UCSD-AML1 (cell line): ENCODE data around the gene BZW2.
"Not testable (repeated sequence)": the region's sequence is repeated elsewhere in the genome, so short reads cannot be mapped to it uniquely, and the experiment has no call there.

Source experiments
- DNase-seq: peaks from one replicate; lab custom pipeline; 2025; ENCODE audit not compliant: unreplicated experiment; lab: John Stamatoyannopoulos, UW

Gene BZW2

DNA sequence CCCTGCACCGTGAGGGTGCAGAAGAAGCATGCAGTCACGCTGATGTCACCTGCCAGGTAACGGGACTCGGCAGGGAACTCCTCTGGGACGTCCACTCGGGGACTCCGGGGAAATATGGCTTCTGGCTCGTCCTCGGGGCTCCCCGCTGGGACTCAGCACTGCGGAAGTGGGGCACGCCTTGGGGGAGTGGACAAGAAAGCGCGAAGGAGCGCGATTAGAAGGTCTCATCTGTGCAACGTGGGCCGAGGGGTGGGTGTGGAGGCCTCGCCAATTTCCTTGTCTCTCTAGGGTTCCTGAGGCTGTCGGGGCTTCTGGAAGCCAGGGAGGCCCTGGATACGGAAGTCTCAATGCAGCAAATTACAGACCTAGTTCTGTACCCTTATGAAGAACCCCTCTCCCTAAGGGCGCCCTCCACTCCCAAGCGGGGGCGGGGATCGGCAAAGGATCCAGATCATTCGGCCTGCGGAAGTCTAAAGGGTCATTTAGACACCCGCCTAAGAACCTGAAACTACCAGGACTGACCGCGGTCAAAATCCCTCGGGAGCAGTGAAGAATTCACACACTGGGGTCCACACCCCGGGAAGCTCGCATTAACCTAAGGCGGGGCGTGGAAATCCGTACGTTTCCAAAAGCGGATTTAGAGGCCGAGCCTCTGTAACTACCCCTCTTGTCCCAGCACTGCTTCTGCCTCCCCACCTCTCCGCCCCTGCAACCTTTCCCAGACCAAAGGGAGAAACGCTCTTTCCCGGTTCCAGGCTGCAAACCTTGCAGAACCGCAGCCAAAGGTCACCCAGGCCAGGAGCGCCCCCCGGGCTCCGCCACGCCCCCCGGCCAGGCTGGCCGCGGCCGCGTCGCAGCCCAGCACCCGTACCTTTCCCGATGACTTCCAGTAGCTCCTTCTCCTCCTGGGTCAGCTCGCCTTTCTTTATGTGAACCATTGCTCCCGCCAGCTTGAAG is 1.1 kb upstream of the BZW2 start:
- peak; percentile 37 for DNase-seq

GRCh38 chr7:16646472-16647072 is 591 bp downstream of the BZW2 start:
- peak; percentile 26 for DNase-seq

- no peak for DNase-seq
Observed at GRCh38 chr7:16647435-16647960, 1.5 kb downstream of the BZW2 start.

DNA sequence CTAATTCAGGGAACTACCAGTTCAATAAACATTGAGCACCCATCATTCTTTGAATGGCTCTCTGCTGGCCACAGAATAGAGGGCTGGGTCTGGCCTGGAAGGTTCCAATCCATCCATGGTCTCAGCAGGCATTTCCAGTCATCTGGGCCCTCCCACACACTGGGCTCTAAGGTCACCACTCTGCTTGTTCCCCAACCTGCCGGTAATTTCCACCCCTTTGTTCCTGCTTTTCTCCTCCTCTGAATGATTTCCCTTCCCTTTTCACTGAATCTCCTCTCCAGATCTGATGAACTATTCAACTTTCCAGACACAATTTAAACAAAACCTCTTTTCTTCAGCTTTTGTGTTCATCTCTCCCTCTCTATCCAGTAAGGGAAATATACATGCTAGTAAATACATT is 2.6 kb downstream of the BZW2 start:
- DNase-seq: peak; percentile 3

GRCh38 chr7:16649196-16649595 is 3.2 kb downstream of the BZW2 start:
- DNase-seq: no peak

DNA sequence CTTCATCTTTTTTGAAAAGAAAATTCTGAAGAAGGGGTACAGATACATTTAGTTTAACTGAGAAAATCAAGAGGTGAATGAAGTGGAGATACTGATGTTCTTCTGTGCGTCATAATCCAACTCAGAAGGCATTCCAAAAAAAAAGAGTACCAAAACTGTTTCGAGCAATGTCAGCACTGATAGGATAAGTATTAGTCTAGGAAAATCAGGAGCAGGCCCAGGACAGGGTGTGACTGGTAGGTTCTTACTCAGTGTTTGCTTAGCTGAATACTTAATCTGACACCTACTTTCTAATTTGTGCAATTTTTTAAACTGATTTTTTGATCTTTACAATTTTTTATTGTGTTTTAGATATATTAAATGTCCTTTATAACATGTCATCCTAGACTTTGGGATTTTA is 4.3 kb downstream of the BZW2 start:
- no peak for DNase-seq

DNA sequence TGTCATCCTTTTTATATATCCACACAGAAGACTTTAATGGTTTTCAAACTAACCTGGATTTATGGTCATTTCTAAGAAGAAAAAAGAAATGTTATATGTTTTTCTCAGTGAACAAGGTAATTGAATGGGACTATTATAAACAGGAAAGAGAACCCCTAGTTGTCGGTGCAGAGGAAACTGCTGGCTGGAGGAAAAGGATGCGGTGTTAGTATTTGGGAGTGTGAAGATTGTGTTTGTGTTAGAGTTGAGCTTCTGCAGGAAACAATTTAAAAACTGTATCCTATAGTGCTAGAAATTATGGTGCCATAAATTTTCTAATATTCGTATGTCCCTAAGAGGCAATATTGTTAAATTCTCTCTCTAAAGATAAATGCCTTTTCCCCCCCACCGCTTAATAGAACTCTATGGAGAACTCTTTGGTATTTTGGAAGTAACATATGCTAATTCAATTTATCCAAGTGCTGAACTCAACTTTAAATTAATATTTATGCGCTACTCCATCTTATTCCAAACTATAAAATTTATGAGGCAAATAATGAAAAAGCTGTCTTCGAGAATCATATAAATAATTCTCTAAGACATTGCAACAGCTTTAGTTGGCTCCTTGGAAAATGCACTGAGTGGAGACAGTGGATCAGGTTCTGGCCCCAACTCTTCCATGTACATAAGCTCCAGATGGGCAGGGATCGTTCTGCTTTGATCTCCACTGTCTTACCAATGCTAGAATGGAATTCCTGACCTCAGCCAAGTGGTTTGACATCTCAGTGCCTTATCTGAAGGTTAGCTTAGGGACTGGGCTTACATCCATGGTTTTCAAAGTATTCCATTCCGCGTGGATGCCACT is 5.6 kb downstream of the BZW2 start:
- DNase-seq: peak; percentile 4

- no peak for DNase-seq
Observed at GRCh38 chr7:16652240-16652583, 6.2 kb downstream of the BZW2 start.

GRCh38 chr7:16652888-16653287 is 6.9 kb downstream of the BZW2 start:
- no peak for DNase-seq

DNA sequence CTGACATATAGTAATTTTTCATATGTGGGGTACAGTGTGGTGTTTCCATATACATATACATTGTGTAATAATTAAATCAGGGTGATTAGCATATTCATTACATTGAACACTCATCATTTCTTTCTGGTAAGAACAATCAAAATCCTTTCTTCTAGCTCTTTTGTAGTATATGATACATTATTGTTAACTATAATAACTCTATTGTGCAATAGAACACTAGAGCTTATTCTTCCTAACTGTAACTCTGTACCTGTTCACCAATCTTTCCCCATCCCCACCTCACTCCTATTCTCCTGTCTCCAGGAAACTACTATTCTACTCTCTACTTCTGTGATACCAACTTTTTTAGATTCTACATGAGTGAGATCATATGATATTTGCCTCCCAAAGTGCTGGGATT is 9.4 kb downstream of the BZW2 start:
- DNase-seq: no peak

DNA sequence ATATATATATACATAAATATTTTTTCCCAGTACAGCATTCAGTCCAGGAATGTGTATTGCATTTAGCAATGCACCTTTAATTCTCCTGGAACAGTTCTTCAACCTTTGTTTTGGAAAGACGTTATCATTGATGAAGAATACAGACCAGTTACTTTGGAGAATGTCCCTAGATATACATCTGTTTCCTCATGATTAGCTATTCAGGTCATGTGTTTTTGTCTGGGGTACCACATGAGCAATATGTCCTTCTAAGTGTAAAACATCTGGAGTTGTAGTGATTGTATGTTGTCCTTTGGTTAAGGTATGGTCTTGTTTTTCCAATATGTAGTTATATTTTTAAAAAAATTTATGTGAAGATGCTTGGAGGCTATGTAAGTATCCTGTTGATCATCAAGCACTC is 10.2 kb downstream of the BZW2 start:
- DNase-seq: no peak

- DNase-seq: peak; percentile 5
Observed at GRCh38 chr7:16657656-16658279, 11.8 kb downstream of the BZW2 start.

- not testable (repeated sequence) for DNase-seq
Observed at GRCh38 chr7:16659854-16660497, 14.0 kb downstream of the BZW2 start.

GRCh38 chr7:16660702-16661464 is 14.9 kb downstream of the BZW2 start:
- DNase-seq: no peak

- DNase-seq: no peak
Observed at GRCh38 chr7:16661924-16662323, 15.9 kb downstream of the BZW2 start.

- DNase-seq: no peak
Observed at GRCh38 chr7:16667355-16667754, 21.4 kb downstream of the BZW2 start.

DNA sequence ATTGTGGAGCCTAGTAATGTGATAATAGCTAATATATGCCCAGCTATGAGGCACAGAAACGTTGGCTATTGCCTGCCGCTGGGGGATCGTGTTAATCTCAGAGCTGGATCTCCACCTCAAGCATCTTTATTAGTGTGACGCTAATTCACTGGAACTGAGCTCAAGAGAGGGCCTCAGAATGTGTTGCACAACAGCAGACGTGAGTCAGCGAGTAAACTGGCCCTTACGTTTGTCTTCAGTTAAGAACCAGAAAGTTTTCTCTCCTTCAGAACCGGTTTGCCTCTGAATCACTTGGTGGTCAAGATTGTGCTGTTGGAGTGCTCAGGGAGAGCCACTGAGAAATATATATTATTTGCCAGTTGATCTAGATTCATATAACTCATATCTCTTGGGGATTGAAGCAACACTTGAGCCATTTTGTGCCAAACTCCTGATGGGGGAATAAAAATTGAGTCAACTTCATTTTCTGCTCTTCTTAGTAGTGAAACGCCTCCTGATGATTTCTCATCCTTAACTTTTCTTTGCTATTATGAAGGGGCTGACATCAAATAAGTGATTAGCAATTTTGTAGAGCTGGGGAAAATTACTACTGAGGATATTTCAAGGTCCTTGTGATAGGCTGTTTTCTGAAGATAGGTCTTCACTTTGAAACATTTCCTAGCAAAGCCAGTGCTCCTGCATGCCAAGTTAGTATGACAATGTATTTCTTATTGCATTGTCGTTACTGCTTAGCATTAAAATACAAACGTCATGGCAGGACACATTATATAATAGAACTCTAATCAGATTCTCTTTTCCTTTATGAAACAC is 22.3 kb downstream of the BZW2 start:
- no peak for DNase-seq

GRCh38 chr7:16668978-16669377 is 23.0 kb downstream of the BZW2 start:
- DNase-seq: no peak

GRCh38 chr7:16669581-16669980 is 23.6 kb downstream of the BZW2 start:
- no peak for DNase-seq
